ENCODE measurements around the gene BRD4. TPM values are rescaled to one million over a fixed set of nuclear protein-coding genes. Genes with fewer than 3 reads are reported as not detected.
A peak's percentile ranks its signal among the peaks of the same experiment; 100 is the strongest.
"Not testable (repeated sequence)": the region's sequence is repeated elsewhere in the genome, so short reads cannot be mapped to it uniquely, and the experiment has no call there.

The BRD4 gene
- 20.1 and 20.3 TPM in 2 replicates for total RNA-seq (2014; rRNA removed; shearing (Covaris generic))

- DNase-seq (ENCODE audit: low spot score) = peak; percentile 30
Measured at GRCh38 chr19:15332311-15332996, at the start of gene BRD4. TSS of gene BRD4 (minus strand) at chr19:15332539. CDS start at chr19:15273099, 59,440 bp downstream.

- DNase-seq (ENCODE audit: low spot score) = no peak
Measured at GRCh38 chr19:15381864-15382263, 49.5 kb upstream of the BRD4 start.

- DNase-seq (ENCODE audit: low spot score) = no peak
Measured at GRCh38 chr19:15381429-15381828, 49.1 kb upstream of the BRD4 start.

- peak; percentile 66 for DNase-seq (ENCODE audit: low spot score)
Measured at GRCh38 chr19:15379999-15380647, 47.8 kb upstream of the BRD4 start.

- peak; percentile 95 for DNase-seq (ENCODE audit: low spot score)
Measured at GRCh38 chr19:15379083-15379998, 47.0 kb upstream of the BRD4 start, which contains the start of gene AKAP8. TSS of gene AKAP8 (minus strand) at chr19:15379787. CDS start at chr19:15379731, 56 bp downstream.

- peak; percentile 62 for DNase-seq (ENCODE audit: low spot score)
Measured at GRCh38 chr19:15378534-15379082, 46.3 kb upstream of the BRD4 start.

GRCh38 chr19:15374796-15375440 lies 42.6 kb upstream of the BRD4 start:
- DNase-seq (ENCODE audit: low spot score) = no peak

GRCh38 chr19:15374105-15374651 lies 41.8 kb upstream of the BRD4 start:
- no peak for DNase-seq (ENCODE audit: low spot score)

GRCh38 chr19:15373644-15374043 lies 41.3 kb upstream of the BRD4 start:
- no peak for DNase-seq (ENCODE audit: low spot score)

GRCh38 chr19:15372891-15373301 lies 40.6 kb upstream of the BRD4 start:
- no peak for DNase-seq (ENCODE audit: low spot score)

- DNase-seq (ENCODE audit: low spot score) = no peak
Measured at GRCh38 chr19:15372470-15372869, 40.1 kb upstream of the BRD4 start.

GRCh38 chr19:15371786-15372380 lies 39.5 kb upstream of the BRD4 start:
- no peak for DNase-seq (ENCODE audit: low spot score)

GRCh38 chr19:15371119-15371518 lies 38.8 kb upstream of the BRD4 start:
- DNase-seq (ENCODE audit: low spot score) = no peak

GRCh38 chr19:15369594-15369891 lies 37.2 kb upstream of the BRD4 start:
- DNase-seq (ENCODE audit: low spot score) = no peak

- DNase-seq (ENCODE audit: low spot score) = no peak
Measured at GRCh38 chr19:15368798-15369593, 36.7 kb upstream of the BRD4 start.

GRCh38 chr19:15368051-15368632 lies 35.8 kb upstream of the BRD4 start:
- no peak for DNase-seq (ENCODE audit: low spot score)

- DNase-seq (ENCODE audit: low spot score) = no peak
Measured at GRCh38 chr19:15367439-15367838, 35.1 kb upstream of the BRD4 start.

- DNase-seq (ENCODE audit: low spot score) = no peak
Measured at GRCh38 chr19:15365264-15365663, 32.9 kb upstream of the BRD4 start.

GRCh38 chr19:15363791-15364190 lies 31.5 kb upstream of the BRD4 start:
- not testable (repeated sequence) for DNase-seq (ENCODE audit: low spot score)

Measured in HT-29 (cell line).